GM12873 (cell line): Measurements from ENCODE around the gene TRMT112.

ENCODE experiments used
- TF ChIP-seq, protein P1 (sequence below): IDR thresholded peaks from 2 replicates; pipeline ENCODE4 v1.5.1; 2012; ENCODE audit warnings: low read depth, mild to moderate bottlenecking, moderate library complexity, low read length, control low read depth; ENCODE audit not compliant: insufficient read depth; ENCODE audit errors: missing control alignments

TRMT112 gene

DNA sequence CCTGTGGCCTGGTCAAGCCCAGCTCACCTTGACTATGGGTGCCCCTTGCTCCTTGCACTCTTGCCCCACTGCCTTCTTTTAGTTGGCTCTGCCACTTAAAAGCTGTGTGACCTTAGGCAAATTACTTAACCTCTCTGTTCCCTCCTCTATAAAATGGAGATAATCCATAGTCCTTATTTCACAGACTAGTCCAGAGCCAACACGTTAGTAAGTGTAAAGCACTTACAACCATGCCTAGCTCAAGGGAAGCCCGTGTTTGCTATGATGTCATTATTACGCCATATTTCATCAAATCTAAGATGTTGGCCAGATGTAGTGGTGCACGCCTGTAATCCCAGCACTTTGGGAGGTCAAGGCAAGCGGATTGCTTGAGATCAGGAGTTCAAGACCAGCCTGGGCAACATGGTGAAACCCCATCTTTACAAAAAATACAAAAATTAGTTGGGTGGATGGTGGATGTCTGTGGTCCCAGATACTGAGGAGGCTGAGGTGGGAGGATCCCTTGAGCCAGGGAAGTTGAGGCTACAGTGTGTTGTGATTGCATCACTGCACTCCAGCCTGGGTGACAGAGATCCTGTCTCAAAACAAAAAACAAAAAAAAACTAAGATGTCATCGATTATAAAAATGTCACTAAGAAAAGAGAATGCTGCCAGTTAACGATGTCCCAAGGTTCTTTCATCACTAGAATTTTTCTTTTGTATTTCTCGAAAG, 20.3 kb upstream of the TRMT112 start:
- TF ChIP-seq, protein P1, sequence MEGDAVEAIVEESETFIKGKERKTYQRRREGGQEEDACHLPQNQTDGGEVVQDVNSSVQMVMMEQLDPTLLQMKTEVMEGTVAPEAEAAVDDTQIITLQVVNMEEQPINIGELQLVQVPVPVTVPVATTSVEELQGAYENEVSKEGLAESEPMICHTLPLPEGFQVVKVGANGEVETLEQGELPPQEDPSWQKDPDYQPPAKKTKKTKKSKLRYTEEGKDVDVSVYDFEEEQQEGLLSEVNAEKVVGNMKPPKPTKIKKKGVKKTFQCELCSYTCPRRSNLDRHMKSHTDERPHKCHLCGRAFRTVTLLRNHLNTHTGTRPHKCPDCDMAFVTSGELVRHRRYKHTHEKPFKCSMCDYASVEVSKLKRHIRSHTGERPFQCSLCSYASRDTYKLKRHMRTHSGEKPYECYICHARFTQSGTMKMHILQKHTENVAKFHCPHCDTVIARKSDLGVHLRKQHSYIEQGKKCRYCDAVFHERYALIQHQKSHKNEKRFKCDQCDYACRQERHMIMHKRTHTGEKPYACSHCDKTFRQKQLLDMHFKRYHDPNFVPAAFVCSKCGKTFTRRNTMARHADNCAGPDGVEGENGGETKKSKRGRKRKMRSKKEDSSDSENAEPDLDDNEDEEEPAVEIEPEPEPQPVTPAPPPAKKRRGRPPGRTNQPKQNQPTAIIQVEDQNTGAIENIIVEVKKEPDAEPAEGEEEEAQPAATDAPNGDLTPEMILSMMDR, result no peak

DNA sequence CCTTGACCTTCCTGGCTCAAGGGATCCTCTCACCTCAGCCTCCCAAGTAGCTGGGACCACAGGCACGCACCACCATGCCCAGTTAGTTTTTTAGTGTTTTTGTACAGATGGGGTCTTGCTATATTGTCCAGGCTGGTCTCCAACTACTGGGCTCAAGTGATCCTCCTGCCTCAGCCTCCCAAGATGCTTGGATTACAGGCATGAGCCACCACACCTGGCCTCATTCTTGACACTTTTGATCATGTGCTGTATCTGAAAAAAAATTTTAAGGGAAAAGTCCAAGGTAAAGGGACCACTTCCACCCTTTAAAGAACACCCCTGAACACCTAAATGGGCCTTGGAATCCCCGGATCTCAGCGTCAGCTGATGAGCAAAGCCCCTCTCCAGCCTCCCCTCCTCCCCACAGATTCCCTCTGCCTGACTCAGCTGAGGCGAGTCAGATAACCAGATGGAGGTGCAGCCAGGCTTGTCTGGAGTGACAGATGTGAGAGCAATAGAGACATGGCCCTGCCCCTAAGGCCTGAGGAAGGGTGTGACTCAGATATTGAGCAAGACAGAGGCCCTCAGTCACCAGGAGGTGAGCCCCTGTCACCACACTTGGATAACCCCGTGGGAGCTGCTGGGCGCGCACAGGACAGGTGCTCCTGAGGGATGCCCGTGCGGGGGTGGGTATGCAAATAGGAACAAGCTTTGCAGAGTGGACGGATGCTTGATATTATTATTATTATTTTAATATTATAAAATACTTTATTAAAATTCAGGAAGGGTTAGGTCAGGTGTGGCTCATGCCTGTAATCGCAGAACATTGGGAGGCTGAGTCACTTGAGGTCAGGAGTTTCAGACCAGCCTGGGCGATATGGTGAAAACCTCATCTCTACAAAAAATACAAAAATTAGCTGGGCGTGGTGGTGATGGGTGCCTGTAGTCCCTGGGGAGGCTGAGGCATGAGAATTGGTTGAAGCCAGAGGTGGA, 17.7 kb upstream of the TRMT112 start:
- TF ChIP-seq, protein P1, result peak; percentile 3

DNA sequence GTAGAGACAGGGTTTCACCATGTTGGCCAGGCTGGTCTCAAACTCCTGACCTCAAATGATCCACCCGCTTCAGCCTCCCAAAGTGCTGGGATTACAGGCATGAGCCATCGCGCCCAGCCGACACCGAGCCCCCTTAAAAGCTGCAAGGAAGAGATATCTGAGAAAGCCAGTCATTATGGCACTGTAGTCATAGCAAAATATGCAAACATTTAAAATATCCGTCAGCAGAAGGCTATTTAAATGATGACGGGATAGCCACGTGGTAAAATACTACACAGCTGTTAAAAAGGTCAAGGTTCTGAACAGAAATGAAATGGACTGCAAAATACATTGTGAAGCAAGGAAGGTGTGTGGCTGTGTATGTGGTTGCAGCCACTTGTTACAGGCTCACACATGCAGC, 16.2 kb upstream of the TRMT112 start:
- TF ChIP-seq, protein P1, result no peak

DNA sequence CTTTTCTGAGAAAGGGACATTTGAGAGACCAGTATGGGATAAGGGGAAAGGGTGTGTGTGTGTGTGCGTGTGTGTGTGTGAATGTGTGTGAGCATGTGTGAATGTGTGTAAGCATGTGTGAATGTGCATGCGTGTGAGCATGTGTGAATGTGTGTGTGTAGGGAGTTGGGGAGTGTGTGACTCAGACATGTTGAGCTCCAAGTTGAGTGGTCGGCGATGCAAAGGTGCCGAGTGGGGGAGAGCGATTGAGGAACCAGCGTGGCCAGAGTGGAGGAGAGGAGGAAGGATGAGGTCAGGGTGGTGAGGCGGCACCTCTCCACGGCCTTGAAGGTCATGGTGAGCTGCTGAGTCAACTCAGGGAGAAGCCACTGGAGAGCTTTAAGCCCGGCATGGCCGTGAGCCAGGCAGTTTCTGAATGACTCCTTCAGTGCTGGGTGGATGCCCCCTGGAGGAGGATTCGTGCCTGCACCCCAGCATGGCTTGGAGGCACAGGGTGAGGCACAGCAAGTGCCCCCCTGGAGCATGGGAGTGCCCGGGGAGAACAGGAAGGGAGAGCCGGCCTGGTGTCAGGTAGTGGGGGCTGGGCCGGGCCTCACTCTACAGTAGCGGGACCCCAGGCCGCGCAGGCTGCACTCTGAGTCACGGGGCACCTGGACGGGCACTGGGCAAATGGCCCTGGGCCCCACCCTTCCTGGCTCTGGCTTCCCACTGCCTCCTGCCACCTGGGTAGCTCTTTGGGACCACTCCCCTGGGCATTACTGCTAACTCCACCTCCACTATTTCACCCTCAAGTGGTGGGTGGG, 14.4 kb upstream of the TRMT112 start:
- TF ChIP-seq, protein P1, result peak; percentile 87

DNA sequence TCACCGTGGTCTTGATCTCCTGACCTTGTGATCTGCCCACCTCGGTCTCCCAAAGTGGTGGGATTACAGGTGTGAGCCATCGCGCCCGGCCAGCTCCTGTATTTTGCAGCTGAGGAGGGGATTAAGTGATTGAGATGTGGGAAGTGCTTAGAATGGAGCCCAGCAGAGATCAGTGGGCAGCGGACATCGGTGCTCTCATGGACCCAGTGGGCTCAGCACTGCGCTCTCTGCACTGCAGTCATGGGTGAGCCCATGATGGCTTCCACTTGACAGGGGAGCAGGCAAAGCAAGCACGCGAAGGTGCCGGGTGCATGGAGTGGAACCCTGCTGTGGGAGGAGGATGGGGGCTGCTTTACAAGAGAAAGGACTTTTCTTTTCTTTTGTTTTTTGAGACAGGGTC, 13.5 kb upstream of the TRMT112 start:
- TF ChIP-seq, protein P1, result no peak

DNA sequence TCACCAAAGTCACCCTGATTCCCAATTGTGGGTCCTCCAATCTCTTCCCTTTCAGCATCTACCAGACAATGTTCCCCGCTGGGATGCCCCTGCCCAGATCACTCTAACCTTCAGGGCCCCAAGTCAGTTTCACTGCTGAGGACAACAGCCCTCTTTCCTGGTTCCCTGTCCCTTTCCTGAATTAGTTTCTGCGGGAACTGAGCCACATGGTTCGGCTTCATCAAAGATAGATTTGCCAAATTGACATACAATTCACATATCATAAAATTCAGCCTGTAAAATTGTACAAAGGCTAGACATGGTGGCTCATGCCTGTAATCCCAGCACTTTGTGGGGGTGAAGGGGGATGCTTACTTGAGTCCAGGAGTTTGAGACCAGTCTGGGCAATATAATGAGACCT, 10.6 kb upstream of the TRMT112 start:
- TF ChIP-seq, protein P1, result no peak
